Ovary (tissue), 9 donors: ENCODE results near the gene ACAD8. TPM values are rescaled to one million over a fixed set of nuclear protein-coding genes. Genes with fewer than 3 reads are reported as not detected.

Experiments used
- DNase-seq, 5 donors: peaks; one replicate each; pipeline ENCODE4 v3.0.0-alpha.2; 2019 to 2020
- H3K27ac ChIP-seq, 2 donors: fragments of 200-600 bp; one replicate each; pipeline versions ENCODE4 v1.5.1 to v1.8.0; 2019 to 2022
- H3K27me3 ChIP-seq: fragments of 200-600 bp; one replicate; pipeline ENCODE4 v1.8.0; 2022
- H3K36me3 ChIP-seq: fragments of 200-600 bp; sonication (generic); one replicate; pipeline ENCODE4 v1.5.1; 2019
- H3K4me1 ChIP-seq: one replicate; pipeline ENCODE4 v1.8.1; 2013; ENCODE audit warnings: mild to moderate bottlenecking, moderate library complexity; ENCODE audit not compliant: insufficient read depth
- H3K4me3 ChIP-seq: fragments of 200-600 bp; sonication (generic); one replicate; pipeline ENCODE4 v1.5.1; 2017
- H3K9me3 ChIP-seq, 2 donors: fragments of 200-600 bp in 1 of 2; sonication (generic) in 1 of 2; one replicate each; pipeline versions ENCODE4 v1.5.1 to v1.8.1; 2013 to 2019; ENCODE audit warnings: mild to moderate bottlenecking in 1 of 2, moderate library complexity in 1 of 2
- CTCF ChIP-seq, 3 donors: fragments of 450-650 bp in 2 of 3; fragments of 200-600 bp in 1 of 3; IDR thresholded peaks; one replicate each; pipeline versions ENCODE4 v1.5.1 to v1.8.0; 2016 to 2022; ENCODE audit warnings: antibody characterized with exemption in 3 of 3, mild to moderate bottlenecking in 1 of 3
- EP300 ChIP-seq: sonication (generic); formaldehyde crosslinking; IDR thresholded peaks from one replicate; pipeline ENCODE4 v1.6.1; 2017; ENCODE audit warnings: antibody characterized with exemption
- POLR2A ChIP-seq: fragments of 450-650 bp; IDR thresholded peaks from one replicate; pipeline ENCODE4 v1.6.1; 2017; ENCODE audit warnings: antibody characterized with exemption, mild to moderate bottlenecking, moderate library complexity
- whole genome bisulfite sequencing, 3 donors: extraction: QIAGEN DNeasy Blood & Tissue Kit in 1 of 3; methylation state at CpG; one replicate each; pipeline versions ENCODE4 v1.1.5 to v1.1.7; 2013 to 2017; 5-methylcytosine and 5-hydroxymethylcytosine counted together
- intact Hi-C, 4 donors: fragments of 100-400 bp; cut with DNase I; formaldehyde crosslinking; loops; one replicate each; pipeline versions ENCODE4 v1.11.0 to v1.15.1; 2022 to 2023
- polyA plus RNA-seq, 2 donors: library from polyadenylated mRNA; stranded (reverse); fragments of 200-250 nt in 1 of 2; fragments of 350-450 nt in 1 of 2; fragmentation: Illumina TruSeq in 1 of 2; extraction: RNeasy Lipid Tissue Mini Kit (QIAGEN cat#74804) in 1 of 2; gene quantifications; one replicate each; pipeline ENCODE4 v1.2.3, GENCODE V29; 2013 to 2014
- total RNA-seq, 7 donors: library from RNA; depleted of rRNA in 2 of 7; stranded (reverse); fragments of >200 nt in 2 of 7; fragmentation: NEBNext Ultra II Directional in 3 of 7; extraction: Animal tissue kit (Norgen Biotek cat#: 25700) in 3 of 7; gene quantifications; one replicate each; pipeline versions ENCODE4 v1.1.0 to v1.2.4, GENCODE V29; 2016 to 2023
- donor health status: DM: no; HTN: no; CAD: no; lungs with moderate emphysema.
- donor health status: DM: no; HTN: no; CAD: no.
- donor health status: Bipolar disorder and iron deficiency.
- donor health status: DM: yes; HTN: yes; CAD: no.
- donor health status: DM: no; HTN: no; CAD: no.
- donor health status: DM: yes; HTN: yes; CAD: no.

The ACAD8 gene
- total and polyA plus RNA-seq, 9 donors: 14.4 to 27.5 (median 20.4) TPM

GRCh38 chr11:134287561-134287960, 34.2 kb downstream of the ACAD8 start:
- Histone ChIP-seq H3K9me3 (no peaks in the 10 kb centered on the region), H3K27me3 (no peaks in the 10 kb centered on the region), H3K27ac (no peak overlapping the region), H3K36me3 (no peaks in the 10 kb centered on the region), H3K4me1 (no peaks in the 10 kb centered on the region), H3K4me3 (no peak overlapping the region)
- DNase-seq: no peak
- WGBS, 3 donors: 85 to 89% (median 87%) methylated on average over 12 of the region's 12 CpGs
- no peak for TF ChIP-seq EP300
- TF ChIP-seq CTCF (IDR thresholded peaks at IDR 0.05): no peak
- no peak for TF ChIP-seq POLR2A
- intact Hi-C loops: no loop called here

GRCh38 chr11:134288486-134288885, 35.1 kb downstream of the ACAD8 start:
- whole genome bisulfite sequencing, 3 donors: 89 to 93% (median 92%) methylated on average over 13 of the region's 13 CpGs
- H3K36me3 ChIP-seq: no peaks in the 10 kb centered on the region
- H3K4me1 ChIP-seq: no peaks in the 10 kb centered on the region
- TF ChIP-seq POLR2A (no peak), CTCF (IDR thresholded peaks at IDR 0.05) (no peak), EP300 (no peak)
- no peaks in the 10 kb centered on the region for H3K9me3 ChIP-seq
- no peaks in the 10 kb centered on the region for H3K27me3 ChIP-seq
- no peak overlapping the region for H3K27ac ChIP-seq
- intact Hi-C loops: no loop called here
- no peak overlapping the region for H3K4me3 ChIP-seq
- DNase-seq: no peak

- no peaks in the 10 kb centered on the region for H3K9me3 ChIP-seq
- no peaks in the 10 kb centered on the region for H3K4me1 ChIP-seq
- H3K27ac ChIP-seq: no peak overlapping the region
- TF ChIP-seq EP300 (no peak), CTCF (IDR thresholded peaks at IDR 0.05) (no peak), POLR2A (no peak)
- 61 to 70% (median 69%) methylated on average over 4 of the region's 4 CpGs for WGBS, 3 donors
- no peaks in the 10 kb centered on the region for H3K36me3 ChIP-seq
- intact Hi-C loops: no loop called here
- no peaks in the 10 kb centered on the region for H3K27me3 ChIP-seq
- H3K4me3 ChIP-seq: no peak overlapping the region
- no peak for DNase-seq
Observed at GRCh38 chr11:134289167-134289566, 35.8 kb downstream of the ACAD8 start.

GRCh38 chr11:134289789-134290188, 36.4 kb downstream of the ACAD8 start:
- TF ChIP-seq EP300: no peak
- no peak for TF ChIP-seq CTCF (IDR thresholded peaks at IDR 0.05)
- TF ChIP-seq POLR2A: no peak
- Histone ChIP-seq H3K4me1 (no peaks in the 10 kb centered on the region), H3K27me3 (no peaks in the 10 kb centered on the region), H3K4me3 (no peak overlapping the region), H3K9me3 (no peaks in the 10 kb centered on the region), H3K27ac (no peak overlapping the region), H3K36me3 (no peaks in the 10 kb centered on the region)
- intact Hi-C loops: no loop called here
- WGBS, 3 donors: 7 to 14% (median 14%) methylated on average over 12 of the region's 12 CpGs
- no peak for DNase-seq

- DNase-seq: no peak
- intact Hi-C loops: no loop called here
- Histone ChIP-seq H3K27me3 (no peaks in the 10 kb centered on the region), H3K4me3 (no peak overlapping the region), H3K36me3 (no peaks in the 10 kb centered on the region), H3K9me3 (no peaks in the 10 kb centered on the region), H3K27ac (no peak overlapping the region), H3K4me1 (no peaks in the 10 kb centered on the region)
- no peak for TF ChIP-seq POLR2A
- no peak for TF ChIP-seq CTCF (IDR thresholded peaks at IDR 0.05)
- no peak for TF ChIP-seq EP300
- 88 to 93% (median 90%) methylated on average over 7 of the region's 7 CpGs for WGBS, 3 donors
Observed at GRCh38 chr11:134290646-134291045, 37.3 kb downstream of the ACAD8 start.
